ENCODE measurements around the gene MAPK8IP2.

MAPK8IP2 gene

DNA sequence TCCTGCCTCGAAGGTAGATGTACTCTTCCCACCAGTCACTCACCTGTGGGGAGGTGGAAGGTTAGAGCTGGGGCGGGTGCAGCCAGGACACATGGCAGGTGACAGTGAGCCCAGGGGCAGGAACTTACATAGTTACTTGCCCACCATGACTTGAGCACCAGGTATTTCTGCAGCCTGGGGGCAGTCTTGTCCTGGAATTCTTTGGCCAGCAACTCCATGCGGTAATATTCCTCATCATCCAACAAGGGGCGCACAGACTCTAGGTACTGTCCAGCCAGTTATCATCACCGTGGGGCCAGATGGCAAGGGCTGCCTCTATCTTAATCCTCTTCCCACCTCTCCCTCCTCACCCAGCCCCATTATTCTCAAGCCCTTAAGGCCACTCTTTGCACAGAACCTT is 24.5 kb upstream of the MAPK8IP2 start:
- DNase-seq = no peak

DNA sequence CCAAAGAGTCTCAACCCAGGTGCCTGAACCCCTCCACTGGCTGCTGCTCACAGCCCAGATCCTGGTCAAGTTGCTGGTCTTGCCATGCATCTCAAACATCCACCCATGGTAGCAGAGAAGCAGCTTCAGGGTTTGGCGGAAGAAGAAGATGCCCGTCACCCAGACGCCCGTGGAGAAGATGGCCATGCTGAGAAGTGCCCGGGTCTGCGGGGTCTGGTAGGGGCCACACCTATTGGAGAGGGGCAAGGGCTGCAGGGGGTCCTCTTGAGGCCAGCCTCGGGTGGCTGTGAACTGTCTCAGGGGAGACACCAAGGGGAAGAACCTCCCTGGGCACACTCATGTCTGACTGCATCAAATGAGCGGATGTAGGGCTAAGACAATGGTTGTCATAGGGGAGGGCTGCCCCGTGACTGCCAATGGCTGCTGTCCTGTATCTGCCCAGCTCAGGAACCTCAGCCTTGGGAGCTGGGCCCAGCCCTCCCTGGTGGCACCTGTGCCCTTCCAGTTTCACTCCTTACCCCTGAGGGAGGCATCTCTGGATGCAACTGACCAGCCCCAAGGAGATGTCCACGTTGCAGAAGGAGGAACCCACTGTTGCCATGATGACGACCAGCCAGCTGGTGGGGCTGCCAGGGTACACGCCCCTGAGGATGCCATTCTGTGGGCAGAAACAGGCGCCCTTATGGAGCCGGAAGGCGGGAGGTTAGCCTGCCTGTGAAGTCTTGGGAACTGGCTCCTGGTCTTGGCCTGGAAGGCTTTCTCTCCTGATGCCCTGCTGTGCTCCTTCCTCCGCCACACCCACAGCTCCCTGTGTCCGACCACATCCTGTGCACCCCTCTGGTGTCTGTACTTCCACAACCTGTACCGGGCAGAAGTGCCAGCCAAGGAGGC is 23.5 kb upstream of the MAPK8IP2 start:
- DNase-seq = no peak

DNA sequence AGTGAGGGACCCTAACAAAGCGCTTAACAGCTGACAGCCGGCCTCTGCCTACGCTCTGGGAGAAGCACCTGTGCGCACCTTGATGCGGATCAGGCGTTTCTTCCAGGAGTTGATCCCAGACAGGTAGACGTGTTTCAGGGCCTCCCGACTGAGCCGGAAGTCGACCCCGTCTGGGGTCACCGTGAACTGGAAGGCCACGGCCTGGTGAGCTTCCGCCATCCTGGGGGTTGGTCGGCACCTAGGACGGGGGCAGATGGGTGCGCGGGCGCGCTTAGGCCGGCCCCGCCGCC is 23.0 kb upstream of the MAPK8IP2 start:
- DNase-seq = no peak

DNA sequence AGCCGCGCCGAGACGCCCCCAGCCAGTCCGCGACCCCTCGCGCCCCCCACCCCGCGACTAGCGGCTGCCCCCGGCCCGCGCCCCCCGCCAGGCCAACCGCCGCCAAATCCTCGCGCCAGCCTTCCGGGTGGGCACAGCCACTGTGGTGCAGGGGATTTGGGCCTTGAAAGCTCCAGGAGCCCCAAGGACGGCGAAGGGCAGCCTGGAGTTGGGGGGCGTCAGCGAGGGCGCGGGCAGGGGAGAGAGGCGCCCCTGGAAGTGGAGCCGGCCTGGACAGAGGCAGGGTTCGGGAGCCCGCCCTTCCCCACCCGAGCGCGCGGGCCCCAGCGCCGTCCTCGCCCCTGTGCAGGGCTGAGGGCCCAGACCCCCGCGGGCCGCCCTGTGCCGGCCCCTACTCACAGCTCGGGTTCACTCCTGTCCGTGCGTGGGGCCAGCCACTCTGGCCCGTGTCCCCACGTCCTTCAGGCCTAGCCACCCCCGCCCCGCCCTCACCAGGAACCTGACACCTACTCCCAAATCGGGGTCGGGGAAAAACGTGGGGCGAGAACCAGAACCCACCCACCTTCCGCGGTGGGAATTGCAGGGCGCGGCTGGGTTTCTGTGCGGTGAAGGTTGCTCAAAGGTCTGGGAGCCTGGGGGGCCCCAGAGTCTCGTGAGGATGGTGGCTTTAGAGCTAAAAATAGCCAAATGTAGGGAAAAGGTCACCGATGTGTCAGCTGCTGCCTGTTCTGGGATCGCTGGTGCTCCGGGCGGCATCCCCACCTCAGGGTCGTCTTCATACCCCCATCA is 22.4 kb upstream of the MAPK8IP2 start, which contains the start of gene CPT1B:
Gene CPT1B (minus strand): TSS at position 441 of the 789 bp plus-strand sequence. CDS start 512 bp downstream, outside the sequence.
- DNase-seq = peak; percentile 44

- DNase-seq = no peak
These were observed 21.8 kb upstream of the MAPK8IP2 start for GRCh38 chr22:50578776-50579310.

- DNase-seq = no peak
These were observed 20.8 kb upstream of the MAPK8IP2 start for GRCh38 chr22:50579752-50580151.

DNA sequence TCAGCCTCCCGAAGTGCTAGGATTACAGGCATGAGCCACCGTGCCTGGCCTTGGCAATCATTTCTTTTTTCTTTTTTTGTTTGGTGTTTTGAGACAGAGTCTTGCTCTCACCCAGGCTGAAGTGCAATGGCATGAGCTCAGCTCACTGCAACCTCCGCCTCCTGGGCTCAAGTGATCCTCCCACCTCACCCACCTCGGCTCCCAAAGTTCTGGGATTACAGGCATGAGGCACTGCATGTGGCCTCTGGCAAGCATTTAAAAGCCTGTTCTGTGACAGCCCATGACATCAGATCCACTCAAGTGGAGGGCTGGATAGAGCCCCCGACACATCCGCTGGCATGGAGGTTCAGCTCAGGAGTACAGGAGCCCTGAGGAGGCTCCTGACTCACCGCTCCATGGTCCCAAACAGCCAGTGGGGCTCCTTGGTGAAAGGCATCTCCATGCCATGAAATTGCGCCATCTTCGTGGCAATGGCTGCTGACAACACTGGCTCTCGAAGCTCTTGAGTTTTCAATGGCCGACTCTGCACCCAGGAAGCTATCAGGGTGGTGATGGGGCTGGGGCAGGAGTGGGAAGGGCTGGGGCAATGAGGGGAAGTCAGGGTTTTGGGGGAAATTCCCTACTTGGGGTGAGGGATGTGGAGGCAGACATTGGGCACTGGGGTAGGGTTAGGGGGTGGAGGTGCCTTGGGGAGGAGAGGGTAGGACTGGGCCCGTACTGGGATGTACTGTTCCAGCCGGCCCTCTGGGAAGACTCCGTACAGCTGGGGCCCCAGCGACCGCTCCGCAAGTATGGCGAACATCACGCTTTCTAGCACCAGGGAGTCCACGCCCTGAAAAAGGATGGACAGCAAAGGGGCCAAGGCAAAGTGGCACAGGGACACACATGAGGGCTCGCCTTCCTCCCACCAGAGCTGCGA is 19.3 kb upstream of the MAPK8IP2 start:
- DNase-seq = no peak

GRCh38 chr22:50581950-50582492 is 18.6 kb upstream of the MAPK8IP2 start:
- DNase-seq = peak; percentile 43

GRCh38 chr22:50582493-50583293 is 17.9 kb upstream of the MAPK8IP2 start, which contains the start of gene CHKB:
TSS of gene CHKB (minus strand) at chr22:50582849. CDS start at chr22:50582781, 68 bp downstream.
- peak; percentile 98 for DNase-seq

- DNase-seq = no peak
These were observed 17.2 kb upstream of the MAPK8IP2 start for GRCh38 chr22:50583294-50583861.

DNA sequence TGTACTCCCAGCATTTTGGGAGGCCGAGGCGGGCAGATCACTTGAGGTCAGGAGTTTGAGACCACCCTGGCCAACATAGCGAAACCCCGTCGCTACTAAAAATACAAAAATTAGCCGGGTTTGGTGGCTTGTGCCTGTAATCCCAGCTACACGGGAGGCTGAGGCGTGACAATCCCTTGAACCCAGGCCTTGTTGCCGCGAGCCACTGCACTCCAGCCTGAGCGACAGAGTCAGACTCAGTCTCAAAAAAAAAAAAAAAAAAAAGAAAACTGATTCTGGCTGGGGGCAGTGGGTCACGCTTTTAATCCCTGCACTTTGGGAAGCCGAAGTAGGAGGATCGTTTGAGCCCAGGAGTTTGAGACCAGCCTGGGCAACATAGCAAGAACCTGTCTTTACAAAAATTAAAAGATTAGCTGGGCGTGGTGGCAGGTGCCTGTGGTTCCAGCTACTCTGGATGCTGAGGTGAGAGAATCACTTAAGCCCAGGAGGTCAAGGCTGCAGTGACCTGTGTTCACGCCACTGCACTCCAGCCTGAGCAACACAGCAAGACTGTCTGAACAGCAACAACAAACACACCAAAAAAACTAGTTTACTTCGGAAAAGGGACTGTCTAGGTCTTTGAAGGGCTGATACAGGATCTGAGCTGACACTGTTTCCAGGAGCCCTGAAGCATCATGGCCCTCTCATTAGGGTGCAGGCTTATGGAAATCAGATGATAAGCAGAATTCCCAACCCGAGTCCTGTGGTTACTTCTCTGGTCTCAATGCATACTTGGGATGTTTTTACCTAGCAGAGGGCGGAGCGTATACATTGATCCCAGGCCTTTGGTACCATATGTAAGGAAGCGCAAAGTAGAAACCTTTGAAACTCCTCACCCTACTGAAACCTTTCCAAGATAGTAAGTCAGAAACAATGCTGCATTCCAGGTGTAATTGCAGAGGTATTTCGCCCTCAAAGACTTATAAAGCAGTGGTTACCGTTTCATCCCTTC is 16.2 kb upstream of the MAPK8IP2 start:
- DNase-seq = no peak

DNA sequence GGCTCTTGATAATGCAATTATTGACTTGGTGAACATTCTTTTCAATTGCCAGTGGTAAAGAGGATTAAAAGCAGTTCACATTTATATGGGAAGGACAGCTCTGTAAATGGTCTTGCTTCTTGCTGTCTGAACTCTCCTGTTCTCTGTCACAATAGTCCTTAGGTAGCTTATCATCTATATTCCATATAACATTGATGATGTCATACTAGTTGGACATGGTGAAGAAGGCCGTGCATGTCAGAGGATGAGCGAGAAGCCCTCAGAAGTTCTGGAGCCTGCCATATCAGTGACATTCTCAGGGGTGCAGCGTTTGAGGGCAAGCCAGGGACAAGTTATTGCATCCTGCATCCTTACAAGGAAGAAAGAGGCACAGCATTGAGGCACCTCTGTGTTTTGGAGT is 15.4 kb upstream of the MAPK8IP2 start:
- DNase-seq = no peak

DNA sequence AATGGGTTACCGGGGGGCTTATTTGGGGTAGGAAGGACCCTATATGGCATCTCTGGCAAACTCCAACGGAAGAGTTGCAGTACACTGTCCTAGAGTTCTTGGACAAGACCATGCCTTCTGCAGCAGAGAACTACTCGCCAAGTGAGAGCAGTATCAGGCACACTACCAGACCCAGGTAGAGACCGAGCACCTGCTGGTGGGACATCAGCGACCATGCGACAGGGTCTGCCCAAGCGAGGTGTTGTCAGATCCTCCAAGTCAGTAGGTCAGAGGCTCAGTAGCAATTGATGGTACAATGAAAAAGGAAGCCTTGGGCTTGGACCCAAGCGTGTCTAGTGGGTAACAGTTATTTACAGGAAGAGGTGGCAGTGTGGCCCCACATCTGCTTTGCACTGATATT is 14.8 kb upstream of the MAPK8IP2 start:
- no peak for DNase-seq

- DNase-seq = no peak
These were observed 14.2 kb upstream of the MAPK8IP2 start for GRCh38 chr22:50586416-50586815.

DNA sequence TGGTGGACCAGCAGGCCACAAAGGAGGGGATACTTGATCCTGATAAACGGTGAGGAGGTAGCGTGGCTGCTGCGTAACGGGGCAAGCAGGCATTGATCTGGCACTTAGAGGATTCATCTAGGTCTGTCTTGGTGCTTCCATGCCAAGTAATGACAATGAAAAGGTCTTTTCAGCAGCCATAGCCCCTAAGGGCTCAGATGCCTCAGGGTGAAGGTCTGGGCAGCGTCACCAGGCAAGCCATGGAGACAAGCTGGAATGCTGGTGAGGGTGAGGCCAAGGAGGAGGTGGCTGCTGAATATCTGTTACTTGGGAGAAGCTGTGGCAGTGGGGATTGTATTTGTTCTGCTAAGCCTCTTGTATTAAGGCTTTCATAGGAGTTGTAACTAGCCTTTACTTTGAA is 13.2 kb upstream of the MAPK8IP2 start:
- no peak for DNase-seq

DNA sequence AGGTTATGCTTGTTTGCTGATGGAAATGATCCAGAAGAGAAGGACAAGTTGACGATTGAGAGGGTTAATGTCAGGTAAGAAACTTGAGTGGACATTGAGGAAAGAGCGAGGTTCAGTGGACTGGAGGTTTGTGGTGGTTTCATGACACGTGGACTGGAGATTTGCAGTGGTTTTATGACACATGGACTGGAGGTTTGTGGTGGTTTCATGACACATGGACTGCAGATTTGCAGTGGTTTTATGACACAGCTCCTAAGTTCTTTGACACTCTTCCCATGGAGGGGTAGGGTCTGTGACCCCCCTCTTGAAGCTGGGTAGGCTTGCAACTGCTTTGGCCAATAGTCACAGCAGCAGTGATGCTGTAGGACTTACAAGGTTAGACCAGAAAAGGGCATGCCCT is 5.4 kb upstream of the MAPK8IP2 start:
- no peak for DNase-seq

DNA sequence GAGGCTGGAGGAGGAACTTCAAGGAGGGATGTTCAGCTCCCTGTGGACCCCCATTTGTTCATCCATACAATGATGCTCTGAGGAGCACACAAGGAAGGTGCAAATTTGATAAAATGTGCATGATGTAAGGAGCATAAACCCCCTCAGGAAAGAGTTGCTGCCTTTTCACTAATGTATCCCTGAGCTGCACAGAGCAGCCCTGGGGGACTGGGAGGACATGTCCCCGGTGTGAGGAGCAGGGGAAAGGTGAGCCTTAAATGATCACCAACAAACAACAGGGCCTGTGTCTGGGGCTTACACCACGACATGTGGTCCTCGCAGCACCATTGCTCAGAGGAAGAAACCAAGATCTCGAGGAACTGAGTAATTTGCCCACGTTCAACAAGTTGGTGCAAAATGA is 3.5 kb upstream of the MAPK8IP2 start:
- DNase-seq = no peak

- DNase-seq = peak; percentile 18
These were observed 657 bp upstream of the MAPK8IP2 start for GRCh38 chr22:50599816-50600455.

GRCh38 chr22:50600967-50601668 is 525 bp downstream of the MAPK8IP2 start:
- DNase-seq = no peak

Data from NCI-H2171 (cell line).